VCaP (cell line): ENCODE results near the gene KAZN.

ENCODE experiments used
- H3K27ac ChIP-seq: fragments of 450-650 bp; 2 replicates; pipeline ENCODE4 v1.5.1; 2017
- TF ChIP-seq, protein P1 (sequence below): fragments of 450-650 bp; conservative IDR thresholded peaks from 2 replicates; pipeline ENCODE4 v1.5.1; 2017; ENCODE audit warnings: mild to moderate bottlenecking, moderate library complexity

The KAZN gene

GRCh38 chr1:15051882-15052528, 453.5 kb downstream of the KAZN start:
- H3K27ac ChIP-seq: no peak overlapping the region
- TF ChIP-seq, protein P1, sequence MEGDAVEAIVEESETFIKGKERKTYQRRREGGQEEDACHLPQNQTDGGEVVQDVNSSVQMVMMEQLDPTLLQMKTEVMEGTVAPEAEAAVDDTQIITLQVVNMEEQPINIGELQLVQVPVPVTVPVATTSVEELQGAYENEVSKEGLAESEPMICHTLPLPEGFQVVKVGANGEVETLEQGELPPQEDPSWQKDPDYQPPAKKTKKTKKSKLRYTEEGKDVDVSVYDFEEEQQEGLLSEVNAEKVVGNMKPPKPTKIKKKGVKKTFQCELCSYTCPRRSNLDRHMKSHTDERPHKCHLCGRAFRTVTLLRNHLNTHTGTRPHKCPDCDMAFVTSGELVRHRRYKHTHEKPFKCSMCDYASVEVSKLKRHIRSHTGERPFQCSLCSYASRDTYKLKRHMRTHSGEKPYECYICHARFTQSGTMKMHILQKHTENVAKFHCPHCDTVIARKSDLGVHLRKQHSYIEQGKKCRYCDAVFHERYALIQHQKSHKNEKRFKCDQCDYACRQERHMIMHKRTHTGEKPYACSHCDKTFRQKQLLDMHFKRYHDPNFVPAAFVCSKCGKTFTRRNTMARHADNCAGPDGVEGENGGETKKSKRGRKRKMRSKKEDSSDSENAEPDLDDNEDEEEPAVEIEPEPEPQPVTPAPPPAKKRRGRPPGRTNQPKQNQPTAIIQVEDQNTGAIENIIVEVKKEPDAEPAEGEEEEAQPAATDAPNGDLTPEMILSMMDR: no peak

GRCh38 chr1:15053153-15053552, 454.7 kb downstream of the KAZN start:
- TF ChIP-seq, protein P1: no peak
- H3K27ac ChIP-seq: no peak overlapping the region

DNA sequence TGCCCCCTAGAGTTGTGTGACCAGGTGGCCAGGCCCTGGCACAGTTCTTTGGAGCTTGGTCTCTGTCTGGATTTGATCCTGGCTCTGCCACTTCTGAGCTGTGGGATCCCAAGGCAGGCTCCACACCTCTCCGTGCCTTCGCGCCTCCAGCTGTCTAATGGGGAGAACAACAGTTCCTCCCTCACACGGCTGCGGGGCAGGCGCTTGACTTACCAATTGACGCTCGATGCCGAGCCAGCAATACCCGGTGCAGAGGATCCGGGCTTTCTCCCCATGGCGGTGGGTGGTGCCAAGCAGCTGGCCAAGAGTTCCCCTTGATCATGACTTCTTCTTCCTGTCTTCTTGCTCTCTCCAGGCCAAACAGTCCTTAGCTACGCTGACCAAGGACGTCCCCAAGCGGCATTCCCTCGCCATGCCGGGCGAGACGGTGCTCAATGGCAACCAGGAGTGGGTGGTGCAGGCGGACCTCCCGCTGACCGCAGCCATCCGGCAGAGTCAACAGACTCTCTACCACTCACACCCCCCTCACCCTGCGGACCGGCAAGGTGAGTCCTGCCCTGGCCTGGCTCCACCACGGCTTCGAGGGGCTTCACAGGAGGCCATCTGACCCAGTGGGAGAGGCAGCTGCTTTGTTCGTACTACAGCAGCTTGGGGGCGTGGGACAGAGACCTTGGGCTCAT, 457.4 kb downstream of the KAZN start:
- H3K27ac ChIP-seq: no peak overlapping the region
- TF ChIP-seq, protein P1: no peak

GRCh38 chr1:15056515-15057285, 458.2 kb downstream of the KAZN start:
- no peak overlapping the region for H3K27ac ChIP-seq
- TF ChIP-seq, protein P1: no peak

GRCh38 chr1:15057834-15058233, 459.3 kb downstream of the KAZN start:
- TF ChIP-seq, protein P1: no peak
- H3K27ac ChIP-seq: no peak overlapping the region

DNA sequence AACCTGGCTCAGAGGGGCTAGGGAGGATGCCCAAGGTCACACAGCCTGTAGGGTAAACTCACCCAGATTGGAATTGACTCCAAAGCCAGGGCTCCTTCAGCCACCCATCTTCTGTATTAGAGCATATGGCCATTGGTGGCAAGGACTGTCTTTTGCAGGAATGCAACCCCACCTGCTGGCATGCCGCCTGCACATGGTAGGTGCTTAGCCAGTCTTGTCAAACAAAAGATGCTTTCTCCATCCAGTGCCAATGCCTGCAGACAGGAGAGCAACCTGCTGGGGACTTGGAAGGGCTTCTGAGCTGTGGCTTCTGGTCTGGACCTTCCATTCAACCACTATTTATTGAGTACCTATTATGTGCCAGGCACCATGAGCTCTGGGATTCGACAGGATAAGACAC, 459.8 kb downstream of the KAZN start:
- no peak overlapping the region for H3K27ac ChIP-seq
- TF ChIP-seq, protein P1: no peak

DNA sequence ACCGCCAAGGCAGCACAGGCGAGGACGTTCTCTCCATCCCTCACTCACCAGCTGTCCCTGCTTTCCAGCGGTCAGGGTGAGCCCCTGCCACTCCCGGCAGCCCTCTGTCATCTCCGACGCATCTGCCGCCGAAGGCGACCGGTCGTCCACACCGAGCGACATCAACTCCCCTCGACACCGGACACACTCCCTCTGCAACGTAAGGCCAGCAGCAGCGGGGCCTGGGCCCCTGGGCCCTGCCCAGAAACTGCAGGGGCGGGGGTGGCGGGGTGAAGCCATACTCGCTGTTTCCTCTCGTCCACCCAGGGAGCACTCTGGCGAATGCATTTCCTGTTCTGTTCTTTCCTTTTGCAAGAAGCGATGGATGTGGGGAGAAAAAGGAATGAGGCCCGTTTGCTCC, 461.6 kb downstream of the KAZN start:
- TF ChIP-seq, protein P1: no peak
- H3K27ac ChIP-seq: no peak overlapping the region
